H9 (cell line): Measurements from ENCODE around the gene WDFY1. TPM values are rescaled to one million over a fixed set of nuclear protein-coding genes. Genes with fewer than 3 reads are reported as not detected.
A peak's percentile ranks its signal among the peaks of the same experiment; 100 is the strongest.

Experiments
- DNase-seq: peaks from one replicate; pipeline ENCODE4 v3.0.0-alpha.2; 2017
- H2AFZ ChIP-seq: one replicate; pipeline ENCODE4 v1.6.1; 2013; ENCODE audit warnings: mild to moderate bottlenecking, low read length, control low read depth, moderate library complexity
- H2AK5ac ChIP-seq: 2 replicates; pipeline ENCODE4 v1.6.1; 2013; ENCODE audit warnings: low read length, control low read depth, mixed read lengths; ENCODE audit not compliant: insufficient read length
- H2BK120ac ChIP-seq: one replicate; pipeline ENCODE4 v1.6.1; 2013; ENCODE audit warnings: low read depth, mild to moderate bottlenecking, low read length, control low read depth, inconsistent platforms; ENCODE audit not compliant: poor library complexity, severe bottlenecking
- H2BK12ac ChIP-seq: 2 replicates; pipeline ENCODE4 v1.6.1; 2013; ENCODE audit warnings: low read length, control low read depth, mixed read lengths, low read depth; ENCODE audit not compliant: insufficient read length
- H2BK15ac ChIP-seq: 2 replicates; pipeline ENCODE4 v1.6.1; 2013; ENCODE audit warnings: low read depth, low read length, control low read depth
- H2BK20ac ChIP-seq: one replicate; pipeline ENCODE4 v1.6.1; 2013; ENCODE audit warnings: low read depth, mild to moderate bottlenecking, low read length, control low read depth, inconsistent platforms; ENCODE audit not compliant: poor library complexity, severe bottlenecking
- H2BK5ac ChIP-seq: 2 replicates; pipeline ENCODE4 v1.6.1; 2013; ENCODE audit warnings: low read length, control low read depth, mixed read lengths; ENCODE audit not compliant: insufficient read length
- H3K14ac ChIP-seq: 2 replicates; pipeline ENCODE4 v1.6.1; 2013; ENCODE audit warnings: low read length, control low read depth; ENCODE audit not compliant: insufficient read depth
- H3K18ac ChIP-seq: 2 replicates; pipeline ENCODE4 v1.6.1; 2013; ENCODE audit warnings: low read depth, mild to moderate bottlenecking, mixed read lengths, low read length, control low read depth; ENCODE audit not compliant: insufficient read length
- H3K23ac ChIP-seq: 2 replicates; pipeline ENCODE4 v1.6.1; 2013; ENCODE audit warnings: low read length, control low read depth, mixed read lengths, low read depth; ENCODE audit not compliant: insufficient read length
- H3K23me2 ChIP-seq: 2 replicates; pipeline ENCODE4 v1.6.1; 2013; ENCODE audit warnings: low read depth, mild to moderate bottlenecking, mixed read lengths, low read length, control low read depth; ENCODE audit not compliant: insufficient read length, poor library complexity, severe bottlenecking
- H3K27ac ChIP-seq: 2 replicates; pipeline ENCODE4 v1.5.1; 2013; ENCODE audit warnings: low read length, control low read depth, mixed read lengths, low read depth; ENCODE audit not compliant: insufficient read length
- H3K27me3 ChIP-seq: 2 replicates; pipeline ENCODE4 v1.6.1; 2013; ENCODE audit warnings: low read length, control low read depth, inconsistent platforms; ENCODE audit not compliant: insufficient read depth
- H3K4ac ChIP-seq: 2 replicates; pipeline ENCODE4 v1.6.1; 2013; ENCODE audit warnings: low read depth, mild to moderate bottlenecking, control low read depth, inconsistent platforms, low read length, moderate library complexity
- H3K4me1 ChIP-seq: 2 replicates; pipeline ENCODE4 v1.6.1; 2013; ENCODE audit warnings: low read length, control low read depth, inconsistent platforms; ENCODE audit not compliant: insufficient read depth
- H3K4me2 ChIP-seq: 2 replicates; pipeline ENCODE4 v1.6.1; 2013; ENCODE audit warnings: low read length, control low read depth, mixed read lengths; ENCODE audit not compliant: insufficient read length, insufficient read depth
- H3K56ac ChIP-seq: 2 replicates; pipeline ENCODE4 v1.6.1; 2013; ENCODE audit warnings: low read depth, mild to moderate bottlenecking, mixed read lengths, low read length, control low read depth; ENCODE audit not compliant: insufficient read length
- H3K79me1 ChIP-seq: 2 replicates; pipeline ENCODE4 v1.6.1; 2013; ENCODE audit warnings: low read depth, mild to moderate bottlenecking, moderate library complexity, low read length, control low read depth, inconsistent platforms; ENCODE audit not compliant: insufficient read depth, poor library complexity, severe bottlenecking
- H3K79me2 ChIP-seq: 2 replicates; pipeline ENCODE4 v1.6.1; 2013; ENCODE audit warnings: low read length, control low read depth, inconsistent platforms; ENCODE audit not compliant: insufficient read depth
- H3K9ac ChIP-seq: 2 replicates; pipeline ENCODE4 v1.6.1; 2013; ENCODE audit warnings: low read length, control low read depth, mixed read lengths; ENCODE audit not compliant: insufficient read length; ENCODE audit errors: extremely low read depth
- H3K9me3 ChIP-seq: one replicate; pipeline ENCODE4 v1.6.1; 2013; ENCODE audit warnings: low read depth, low read length, inconsistent platforms; ENCODE audit not compliant: control insufficient read depth
- H3T11ph ChIP-seq: one replicate; pipeline ENCODE4 v1.6.1; 2013; ENCODE audit warnings: mild to moderate bottlenecking, low read length, control low read depth, inconsistent platforms
- H4K20me1 ChIP-seq: one replicate; pipeline ENCODE4 v1.6.1; 2013; ENCODE audit not compliant: control insufficient read depth, insufficient read length, insufficient read depth
- H4K5ac ChIP-seq: 2 replicates; pipeline ENCODE4 v1.6.1; 2013; ENCODE audit warnings: low read depth, mild to moderate bottlenecking, mixed read lengths, low read length, control low read depth; ENCODE audit not compliant: insufficient read length
- H4K8ac ChIP-seq: replicated peaks from 2 replicates; pipeline ENCODE4 v1.6.1; 2013; ENCODE audit warnings: low read length, control low read depth, mixed read lengths, low read depth; ENCODE audit not compliant: insufficient read length
- H4K91ac ChIP-seq: 2 replicates; pipeline ENCODE4 v1.6.1; 2013; ENCODE audit warnings: low read depth, mild to moderate bottlenecking, moderate library complexity, mixed read lengths, low read length, control low read depth; ENCODE audit not compliant: insufficient read length
- H3K27ac Mint-ChIP-seq, 3 experiments: 2 replicates in 2 of 3; 3 replicates in 1 of 3; pipeline ENCODE4 v1.8.0; 2020 to 2021; ENCODE audit warnings: mixed read lengths in 3 of 3, mild to moderate bottlenecking in 1 of 3, moderate library complexity in 1 of 3
- H3K27me3 Mint-ChIP-seq: 2 replicates; pipeline ENCODE4 v1.8.0; 2021; ENCODE audit warnings: low read depth, mild to moderate bottlenecking, moderate library complexity, mixed read lengths
- H3K36me3 Mint-ChIP-seq, 3 experiments: 2 replicates in 2 of 3; 3 replicates in 1 of 3; pipeline ENCODE4 v1.8.0; 2020 to 2021; ENCODE audit warnings: low read depth in 3 of 3, mixed read lengths in 3 of 3; ENCODE audit not compliant: insufficient read depth in 1 of 3
- H3K4me1 Mint-ChIP-seq, 2 experiments: 2 replicates each; pipeline ENCODE4 v1.8.0; 2020; ENCODE audit warnings: mixed read lengths in 2 of 2
- H3K4me3 Mint-ChIP-seq, 2 experiments: 2 replicates in 1 of 2; 3 replicates in 1 of 2; pipeline ENCODE4 v1.8.0; 2020 to 2021; ENCODE audit warnings: mild to moderate bottlenecking in 2 of 2, mixed read lengths in 2 of 2, moderate library complexity in 1 of 2
- H3K9me3 Mint-ChIP-seq, 2 experiments: 2 replicates in 1 of 2; 3 replicates in 1 of 2; pipeline ENCODE4 v1.8.0; 2020; ENCODE audit warnings: mild to moderate bottlenecking in 2 of 2, mixed read lengths in 2 of 2, moderate library complexity in 1 of 2
- CTCF ChIP-seq: fragments of 200-600 bp; sonication (generic); conservative IDR thresholded peaks from 3 replicates; pipeline ENCODE4 v1.8.0; 2021; ENCODE audit warnings: antibody characterized with exemption, mild to moderate bottlenecking
- WGBS: extraction: QIAGEN DNeasy Blood & Tissue Kit; methylation state at CpG from one replicate; pipeline ENCODE4 v1.1.7; 2013; ENCODE audit warnings: missing lambda C conversion rate, low lambda C conversion rate, mixed read lengths; ENCODE audit not compliant: insufficient read length; ENCODE audit errors: extremely low coverage; 5-methylcytosine and 5-hydroxymethylcytosine counted together
- total RNA-seq: library from RNA; stranded (reverse); gene quantifications from 2 replicates; pipeline ENCODE4 v1.2.1, GENCODE V29; 2021

Gene WDFY1
- total RNA-seq, 1 experiment from 2014 or later: 54.1 TPM

- Histone ChIP-seq H3K18ac (no peak overlapping the region), H2BK120ac (no peak overlapping the region), H3K79me1 (no peaks in the 10 kb centered on the region), H2BK20ac (no peak overlapping the region), H3K23ac (no peak overlapping the region), H2AK5ac (no peak overlapping the region), H2BK12ac (no peak overlapping the region), H3K27ac (no peak overlapping the region), H4K8ac (no peak overlapping the region), H3K9me3 (no peaks in the 10 kb centered on the region), H4K20me1 (no peaks in the 10 kb centered on the region), H3K23me2 (peaks cover 2% of the 10 kb centered on the region), H2BK15ac (no peak overlapping the region), H3K79me2 (peaks cover 5% of the 10 kb centered on the region; the same call in 1 of the 2 replicates), H3K9ac (no peak overlapping the region), H3K4ac (no peak overlapping the region), H2AFZ (peak overlapping the region; percentile 9), H4K5ac (no peak overlapping the region), H3K14ac (no peak overlapping the region), H4K91ac (no peak overlapping the region), H3K4me1 (peaks cover 12% of the 10 kb centered on the region), H3K56ac (no peak overlapping the region), H2BK5ac (no peak overlapping the region), H3K4me2 (no peak overlapping the region), H3T11ph (no peak overlapping the region), H3K27me3 (no peaks in the 10 kb centered on the region)
- peaks cover 51 to 62% of the 10 kb centered on the region in 2 experiments for H3K4me1 Mint-ChIP-seq
- DNase-seq: no peak
- peaks cover 2% of the 10 kb centered on the region for H3K27me3 Mint-ChIP-seq
- TF ChIP-seq CTCF: no peak
- no CpG with 5 or more reads among the region's 5 CpGs for WGBS
- no peaks in the 10 kb centered on the region; a peak in 1 of 5 replicates for H3K9me3 Mint-ChIP-seq
- no peak overlapping the region for H3K4me3 Mint-ChIP-seq
- peaks cover 2 to 5% (median 3%) of the 10 kb centered on the region in 3 experiments for H3K36me3 Mint-ChIP-seq
- H3K27ac Mint-ChIP-seq: peak overlapping the region in 2 of 3 experiments; percentile 1 to 80; a peak in 4 of 7 replicates
These were observed 2.6 kb upstream of the WDFY1 start for GRCh38 chr2:223947711-223948205.
